ENCODE results near the gene SH3TC2.

The SH3TC2 gene

DNA sequence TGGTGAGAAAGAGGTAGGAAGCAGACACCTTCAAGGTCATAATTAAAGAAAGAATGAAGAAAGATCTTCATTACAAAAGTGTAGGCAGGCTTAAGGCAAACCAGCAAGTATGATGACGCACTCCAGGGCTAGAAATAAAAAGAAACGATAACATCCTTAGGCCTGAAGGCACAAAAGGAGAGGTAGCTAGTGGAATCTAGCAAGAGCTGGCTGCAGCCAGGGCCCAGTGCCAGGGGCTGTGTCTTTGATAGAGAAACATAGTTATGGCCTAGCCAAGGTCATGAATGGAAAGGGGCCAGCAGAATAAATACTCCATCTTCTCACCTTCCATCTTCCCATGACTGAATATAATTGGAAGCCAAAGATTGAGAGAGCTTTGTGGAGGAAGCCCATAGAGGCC is 6.8 kb upstream of the SH3TC2 start:
- Histone ChIP-seq H3K27me3 (ENCODE audit: insufficient read depth, low read depth) (no peaks in the 10 kb centered on the region), H3K4me1 (ENCODE audit: low read depth, poor library complexity, severe bottlenecking) (no peaks in the 10 kb centered on the region), H3K36me3 (ENCODE audit: insufficient read depth) (no peaks in the 10 kb centered on the region), H3K79me2 (ENCODE audit: insufficient read depth, low read depth) (no peaks in the 10 kb centered on the region), H3K4me2 (no peak overlapping the region), H3K9ac (no peak overlapping the region), H3K27ac (no peak overlapping the region), H3K4me3 (IDR thresholded peaks at IDR 0.05; ENCODE audit: insufficient read depth, low read depth, low read length) (no peak overlapping the region), H4K20me1 (ENCODE audit: insufficient read depth) (no peaks in the 10 kb centered on the region), H2AFZ (ENCODE audit: low read depth) (no peak overlapping the region)
- no peak for TF ChIP-seq CTCF (conservative IDR thresholded peaks at IDR 0.05; ENCODE audit: low read depth, low read length)

DNA sequence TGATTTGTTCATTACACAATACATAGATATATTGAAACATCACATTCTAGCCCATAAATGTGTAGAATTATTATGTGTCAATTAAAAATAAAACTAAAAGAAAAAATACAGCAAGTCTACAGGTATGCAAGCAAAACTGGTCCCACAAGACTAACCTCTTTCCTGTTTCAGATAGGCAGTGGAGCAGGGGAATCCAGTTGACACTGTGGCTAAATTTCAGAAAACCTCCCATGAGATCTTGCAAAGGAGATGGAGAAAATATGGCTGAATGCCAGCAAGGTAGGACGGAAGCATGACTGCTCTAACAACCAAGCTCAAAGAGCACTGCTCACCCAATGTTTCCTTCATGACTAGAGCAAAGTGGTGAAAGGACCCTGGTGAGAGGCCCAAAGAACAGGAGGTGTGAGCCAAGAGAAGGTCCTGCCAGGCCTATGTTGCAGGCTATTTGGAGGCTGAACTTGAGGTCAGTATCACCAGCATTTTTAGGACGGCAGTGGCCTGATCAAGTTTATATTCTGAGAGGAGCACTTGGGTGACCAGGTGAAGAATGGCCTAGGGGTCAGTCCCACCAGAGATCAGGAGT is 1.1 kb upstream of the SH3TC2 start:
- TF ChIP-seq CTCF (conservative IDR thresholded peaks at IDR 0.05; ENCODE audit: low read depth, low read length): no peak
- Histone ChIP-seq H3K4me2 (no peak overlapping the region), H3K4me1 (ENCODE audit: low read depth, poor library complexity, severe bottlenecking) (no peaks in the 10 kb centered on the region)

GRCh38 chr5:149062371-149063016 is 368 bp downstream of the SH3TC2 start:
- Histone ChIP-seq H3K27me3 (ENCODE audit: insufficient read depth, low read depth) (no peaks in the 10 kb centered on the region), H2AFZ (ENCODE audit: low read depth) (no peak overlapping the region), H3K36me3 (ENCODE audit: insufficient read depth) (no peaks in the 10 kb centered on the region), H3K79me2 (ENCODE audit: insufficient read depth, low read depth) (no peaks in the 10 kb centered on the region), H4K20me1 (ENCODE audit: insufficient read depth) (no peaks in the 10 kb centered on the region), H3K4me1 (ENCODE audit: low read depth, poor library complexity, severe bottlenecking) (no peaks in the 10 kb centered on the region), H3K9ac (no peak overlapping the region), H3K27ac (no peak overlapping the region), H3K4me3 (IDR thresholded peaks at IDR 0.05; ENCODE audit: insufficient read depth, low read depth, low read length) (no peak overlapping the region), H3K4me2 (no peak overlapping the region)
- TF ChIP-seq CTCF (conservative IDR thresholded peaks at IDR 0.05; ENCODE audit: low read depth, low read length): no peak

More for the DNA sequence above, 1.1 kb upstream of the SH3TC2 start:
- Histone ChIP-seq H3K9ac (no peak overlapping the region), H2AFZ (ENCODE audit: low read depth) (no peak overlapping the region), H3K36me3 (ENCODE audit: insufficient read depth) (no peaks in the 10 kb centered on the region), H3K4me3 (IDR thresholded peaks at IDR 0.05; ENCODE audit: insufficient read depth, low read depth, low read length) (no peak overlapping the region), H4K20me1 (ENCODE audit: insufficient read depth) (no peaks in the 10 kb centered on the region), H3K27me3 (ENCODE audit: insufficient read depth, low read depth) (no peaks in the 10 kb centered on the region), H3K27ac (no peak overlapping the region), H3K79me2 (ENCODE audit: insufficient read depth, low read depth) (no peaks in the 10 kb centered on the region)

- Histone ChIP-seq H3K36me3 (ENCODE audit: insufficient read depth) (no peaks in the 10 kb centered on the region), H3K4me1 (ENCODE audit: low read depth, poor library complexity, severe bottlenecking) (no peaks in the 10 kb centered on the region), H4K20me1 (ENCODE audit: insufficient read depth) (no peaks in the 10 kb centered on the region), H3K27me3 (ENCODE audit: insufficient read depth, low read depth) (no peaks in the 10 kb centered on the region), H3K4me3 (IDR thresholded peaks at IDR 0.05; ENCODE audit: insufficient read depth, low read depth, low read length) (no peak overlapping the region), H3K27ac (no peak overlapping the region), H3K79me2 (ENCODE audit: insufficient read depth, low read depth) (no peaks in the 10 kb centered on the region), H3K9ac (no peak overlapping the region), H2AFZ (ENCODE audit: low read depth) (no peak overlapping the region), H3K4me2 (no peak overlapping the region)
- no peak for TF ChIP-seq CTCF (conservative IDR thresholded peaks at IDR 0.05; ENCODE audit: low read depth, low read length)
Measured at GRCh38 chr5:149061341-149061740, 1.5 kb downstream of the SH3TC2 start.

Measured in KMS-11 (cell line).